ENCODE results near the gene PLCB4.

Gene PLCB4

GRCh38 chr20:9180481-9181257 lies 111.8 kb downstream of the PLCB4 start:
- Mint-ChIP-seq H3K4me1 (no peaks in the 10 kb centered on the region), H3K27me3 (no peaks in the 10 kb centered on the region), H3K9me3 (peaks cover 9% of the 10 kb centered on the region), H3K4me3 (no peak overlapping the region), H3K36me3 (no peaks in the 10 kb centered on the region), H3K27ac (no peak overlapping the region)
- ATAC-seq = no peak

GRCh38 chr20:9185511-9185910 lies 116.6 kb downstream of the PLCB4 start:
- Mint-ChIP-seq H3K9me3 (peaks cover 9% of the 10 kb centered on the region), H3K27ac (no peak overlapping the region), H3K27me3 (no peaks in the 10 kb centered on the region), H3K36me3 (no peaks in the 10 kb centered on the region), H3K4me3 (no peak overlapping the region), H3K4me1 (no peaks in the 10 kb centered on the region)
- ATAC-seq = no peak

- Mint-ChIP-seq H3K27me3 (no peaks in the 10 kb centered on the region), H3K4me3 (no peak overlapping the region), H3K9me3 (peaks cover 9% of the 10 kb centered on the region), H3K4me1 (no peaks in the 10 kb centered on the region), H3K36me3 (no peaks in the 10 kb centered on the region), H3K27ac (no peak overlapping the region)
- no peak for ATAC-seq
These were observed 117.5 kb downstream of the PLCB4 start for GRCh38 chr20:9186396-9186795.

- H3K27ac Mint-ChIP-seq = no peak overlapping the region
- no peak for ATAC-seq
- no peak overlapping the region for H3K4me3 Mint-ChIP-seq
- H3K4me1 Mint-ChIP-seq = no peaks in the 10 kb centered on the region
- peaks cover 3% of the 10 kb centered on the region for H3K9me3 Mint-ChIP-seq
- H3K27me3 Mint-ChIP-seq = no peaks in the 10 kb centered on the region
- no peaks in the 10 kb centered on the region for H3K36me3 Mint-ChIP-seq
These were observed 126.1 kb downstream of the PLCB4 start for GRCh38 chr20:9195031-9195430.

- Mint-ChIP-seq H3K4me3 (no peak overlapping the region), H3K9me3 (peaks cover 3% of the 10 kb centered on the region), H3K4me1 (no peaks in the 10 kb centered on the region), H3K36me3 (no peaks in the 10 kb centered on the region), H3K27ac (no peak overlapping the region), H3K27me3 (no peaks in the 10 kb centered on the region)
- ATAC-seq = no peak
These were observed 127.2 kb downstream of the PLCB4 start for GRCh38 chr20:9196110-9196509.

- H3K4me1 Mint-ChIP-seq = no peaks in the 10 kb centered on the region
- H3K27me3 Mint-ChIP-seq = no peaks in the 10 kb centered on the region
- no peak overlapping the region for H3K4me3 Mint-ChIP-seq
- no peaks in the 10 kb centered on the region for H3K36me3 Mint-ChIP-seq
- peaks cover 3% of the 10 kb centered on the region for H3K9me3 Mint-ChIP-seq
- ATAC-seq = no peak
- H3K27ac Mint-ChIP-seq = no peak overlapping the region
These were observed 129.6 kb downstream of the PLCB4 start for GRCh38 chr20:9198460-9198859.

GRCh38 chr20:9200196-9200595 lies 131.3 kb downstream of the PLCB4 start:
- H3K4me3 Mint-ChIP-seq = no peak overlapping the region
- no peaks in the 10 kb centered on the region for H3K27me3 Mint-ChIP-seq
- no peaks in the 10 kb centered on the region for H3K4me1 Mint-ChIP-seq
- ATAC-seq = no peak
- no peaks in the 10 kb centered on the region for H3K36me3 Mint-ChIP-seq
- peaks cover 3% of the 10 kb centered on the region for H3K9me3 Mint-ChIP-seq
- H3K27ac Mint-ChIP-seq = no peak overlapping the region

GRCh38 chr20:9200620-9201019 lies 131.7 kb downstream of the PLCB4 start:
- H3K36me3 Mint-ChIP-seq = no peaks in the 10 kb centered on the region
- peaks cover 3% of the 10 kb centered on the region for H3K9me3 Mint-ChIP-seq
- no peak overlapping the region for H3K27ac Mint-ChIP-seq
- H3K4me1 Mint-ChIP-seq = no peaks in the 10 kb centered on the region
- no peaks in the 10 kb centered on the region for H3K27me3 Mint-ChIP-seq
- H3K4me3 Mint-ChIP-seq = no peak overlapping the region
- no peak for ATAC-seq

- H3K27ac Mint-ChIP-seq = no peak overlapping the region
- no peaks in the 10 kb centered on the region for H3K36me3 Mint-ChIP-seq
- H3K4me1 Mint-ChIP-seq = no peaks in the 10 kb centered on the region
- H3K4me3 Mint-ChIP-seq = no peak overlapping the region
- H3K9me3 Mint-ChIP-seq = no peaks in the 10 kb centered on the region
- ATAC-seq = no peak
- H3K27me3 Mint-ChIP-seq = no peaks in the 10 kb centered on the region
These were observed 133.7 kb downstream of the PLCB4 start for GRCh38 chr20:9202420-9203080.

- Mint-ChIP-seq H3K9me3 (no peaks in the 10 kb centered on the region), H3K4me1 (no peaks in the 10 kb centered on the region), H3K27me3 (no peaks in the 10 kb centered on the region), H3K36me3 (no peaks in the 10 kb centered on the region), H3K4me3 (no peak overlapping the region), H3K27ac (no peak overlapping the region)
- ATAC-seq = no peak
These were observed 134.2 kb downstream of the PLCB4 start for GRCh38 chr20:9203081-9203447.

GRCh38 chr20:9204979-9205378 lies 136.1 kb downstream of the PLCB4 start:
- no peak overlapping the region for H3K27ac Mint-ChIP-seq
- H3K4me1 Mint-ChIP-seq = no peaks in the 10 kb centered on the region
- H3K4me3 Mint-ChIP-seq = no peak overlapping the region
- no peaks in the 10 kb centered on the region for H3K9me3 Mint-ChIP-seq
- no peaks in the 10 kb centered on the region for H3K27me3 Mint-ChIP-seq
- no peak for ATAC-seq
- no peaks in the 10 kb centered on the region for H3K36me3 Mint-ChIP-seq

GRCh38 chr20:9206486-9206885 lies 137.6 kb downstream of the PLCB4 start:
- Mint-ChIP-seq H3K4me1 (no peaks in the 10 kb centered on the region), H3K27ac (no peak overlapping the region), H3K9me3 (no peaks in the 10 kb centered on the region), H3K27me3 (no peaks in the 10 kb centered on the region), H3K4me3 (no peak overlapping the region), H3K36me3 (no peaks in the 10 kb centered on the region)
- no peak for ATAC-seq

GRCh38 chr20:9207253-9207652 lies 138.4 kb downstream of the PLCB4 start:
- Mint-ChIP-seq H3K36me3 (no peaks in the 10 kb centered on the region), H3K4me1 (no peaks in the 10 kb centered on the region), H3K27ac (no peak overlapping the region), H3K27me3 (no peaks in the 10 kb centered on the region), H3K4me3 (no peak overlapping the region), H3K9me3 (no peaks in the 10 kb centered on the region)
- ATAC-seq = no peak

GRCh38 chr20:9210356-9210755 lies 141.5 kb downstream of the PLCB4 start:
- no peaks in the 10 kb centered on the region for H3K27me3 Mint-ChIP-seq

GRCh38 chr20:9211016-9211760 lies 142.3 kb downstream of the PLCB4 start:
- Mint-ChIP-seq H3K4me1 (no peaks in the 10 kb centered on the region), H3K27ac (no peak overlapping the region), H3K36me3 (no peaks in the 10 kb centered on the region), H3K9me3 (no peaks in the 10 kb centered on the region), H3K4me3 (no peak overlapping the region), H3K27me3 (no peaks in the 10 kb centered on the region)
- ATAC-seq = no peak

More at GRCh38 chr20:9210356-9210755, 141.5 kb downstream of the PLCB4 start:
- Mint-ChIP-seq H3K36me3 (no peaks in the 10 kb centered on the region), H3K27ac (no peak overlapping the region), H3K4me3 (no peak overlapping the region), H3K4me1 (no peaks in the 10 kb centered on the region), H3K9me3 (no peaks in the 10 kb centered on the region)
- ATAC-seq = no peak

GRCh38 chr20:9212735-9213134 lies 143.8 kb downstream of the PLCB4 start:
- H3K36me3 Mint-ChIP-seq = no peaks in the 10 kb centered on the region
- peaks cover 3% of the 10 kb centered on the region for H3K9me3 Mint-ChIP-seq
- ATAC-seq = no peak
- H3K4me3 Mint-ChIP-seq = no peak overlapping the region
- H3K4me1 Mint-ChIP-seq = no peaks in the 10 kb centered on the region
- no peak overlapping the region for H3K27ac Mint-ChIP-seq
- H3K27me3 Mint-ChIP-seq = no peaks in the 10 kb centered on the region
